Spinal cord (tissue), 10 donors: ENCODE measurements around the gene PPP1R2C. TPM values are rescaled to one million over a fixed set of nuclear protein-coding genes. Genes with fewer than 3 reads are reported as not detected.
A peak's percentile ranks its signal among the peaks of the same experiment; 100 is the strongest.

ENCODE experiments used
- DNase-seq, 6 donors: peaks; one replicate each; pipeline versions ENCODE4 v3.0.0 to v3.0.0-alpha.2; 2013 to 2015; ENCODE audit warnings: low spot score in 6 of 6, low read depth in 4 of 6
- H3K27ac ChIP-seq: one replicate; pipeline ENCODE4 v1.5.1; 2013; ENCODE audit warnings: low read depth, low read length, control low read depth
- H3K27me3 ChIP-seq: one replicate; pipeline ENCODE4 v1.6.1; 2013; ENCODE audit warnings: low read length; ENCODE audit not compliant: control insufficient read depth, insufficient read depth
- H3K36me3 ChIP-seq: one replicate; pipeline ENCODE4 v1.6.1; 2013; ENCODE audit warnings: low read length; ENCODE audit not compliant: control insufficient read depth, insufficient read depth
- H3K4me1 ChIP-seq: one replicate; pipeline ENCODE4 v1.6.1; 2013; ENCODE audit warnings: low read length; ENCODE audit not compliant: control insufficient read depth, insufficient read depth
- H3K4me3 ChIP-seq: one replicate; pipeline ENCODE4 v1.5.1; 2013; ENCODE audit warnings: low read depth, low read length, control low read depth
- H3K9me3 ChIP-seq: one replicate; pipeline ENCODE4 v1.6.1; 2013; ENCODE audit warnings: low read length; ENCODE audit not compliant: control insufficient read depth, insufficient read depth
- WGBS: methylation state at CpG from one replicate; pipeline ENCODE4 v1.1.5; 2013; ENCODE audit warnings: missing lambda C conversion rate; ENCODE audit not compliant: insufficient coverage; 5-methylcytosine and 5-hydroxymethylcytosine counted together
- polyA plus RNA-seq, 2 donors: library from polyadenylated mRNA; unstranded; fragments of 120-200 nt; gene quantifications; one replicate each; pipeline ENCODE4 v1.2.1, GENCODE V29; 2013; ENCODE audit not compliant: insufficient read length in 2 of 2
- total RNA-seq, 2 donors: library from RNA; depleted of rRNA in 1 of 2; stranded (reverse); fragments of 120-200 nt in 1 of 2; fragments of >200 nt in 1 of 2; gene quantifications; one replicate each; pipeline versions ENCODE4 v1.2.3 to v1.2.4, GENCODE V29; 2013 to 2014
- donor health status: healthy.

Gene PPP1R2C
- total and polyA plus RNA-seq, 4 donors = not detected

DNA sequence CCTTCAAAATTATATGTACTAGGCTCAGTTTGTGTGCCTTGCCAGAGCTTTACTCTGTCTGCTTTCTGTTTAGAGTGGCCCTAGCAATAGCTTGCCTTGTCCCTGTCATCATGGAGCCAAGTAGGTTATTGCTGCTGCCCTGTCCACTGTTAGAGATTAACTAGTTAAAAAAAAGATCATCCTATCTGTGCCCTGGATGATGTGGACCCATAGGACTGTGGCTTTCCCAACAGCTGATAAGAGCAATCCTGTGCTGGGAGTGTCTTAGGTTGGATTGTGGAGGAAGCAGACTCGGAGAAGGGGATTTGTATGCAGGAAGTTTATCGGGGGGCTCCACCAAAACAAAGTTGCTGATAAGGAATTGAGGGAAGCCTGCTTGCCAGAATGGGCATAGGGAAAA, 23.8 kb downstream of the PPP1R2C start:
- Histone ChIP-seq H3K4me1 (no peaks in the 10 kb centered on the region), H3K4me3 (no peak overlapping the region), H3K36me3 (no peaks in the 10 kb centered on the region), H3K27ac (no peak overlapping the region), H3K27me3 (peaks cover 6% of the 10 kb centered on the region), H3K9me3 (peaks cover 1% of the 10 kb centered on the region)
- WGBS = 67% methylated on average over 1 of the region's 2 CpGs
- no peak for DNase-seq

- peak in 1 of 6 donors; percentile 16 for DNase-seq
- Histone ChIP-seq H3K36me3 (no peaks in the 10 kb centered on the region), H3K27ac (no peak overlapping the region), H3K4me1 (no peaks in the 10 kb centered on the region), H3K27me3 (peaks cover 6% of the 10 kb centered on the region), H3K4me3 (no peak overlapping the region), H3K9me3 (peaks cover 1% of the 10 kb centered on the region)
- WGBS = 50% methylated on average over 1 of the region's 4 CpGs
Measured at GRCh38 chrX:42752730-42753129, 25.2 kb downstream of the PPP1R2C start.

GRCh38 chrX:42751573-42751972, 26.4 kb downstream of the PPP1R2C start:
- WGBS = 100% methylated on average over 1 of the region's 3 CpGs
- no peaks in the 10 kb centered on the region for H3K4me1 ChIP-seq
- peaks cover 1% of the 10 kb centered on the region for H3K9me3 ChIP-seq
- H3K36me3 ChIP-seq = no peaks in the 10 kb centered on the region
- DNase-seq = no peak
- no peak overlapping the region for H3K27ac ChIP-seq
- no peak overlapping the region for H3K4me3 ChIP-seq
- peaks cover 6% of the 10 kb centered on the region for H3K27me3 ChIP-seq

DNA sequence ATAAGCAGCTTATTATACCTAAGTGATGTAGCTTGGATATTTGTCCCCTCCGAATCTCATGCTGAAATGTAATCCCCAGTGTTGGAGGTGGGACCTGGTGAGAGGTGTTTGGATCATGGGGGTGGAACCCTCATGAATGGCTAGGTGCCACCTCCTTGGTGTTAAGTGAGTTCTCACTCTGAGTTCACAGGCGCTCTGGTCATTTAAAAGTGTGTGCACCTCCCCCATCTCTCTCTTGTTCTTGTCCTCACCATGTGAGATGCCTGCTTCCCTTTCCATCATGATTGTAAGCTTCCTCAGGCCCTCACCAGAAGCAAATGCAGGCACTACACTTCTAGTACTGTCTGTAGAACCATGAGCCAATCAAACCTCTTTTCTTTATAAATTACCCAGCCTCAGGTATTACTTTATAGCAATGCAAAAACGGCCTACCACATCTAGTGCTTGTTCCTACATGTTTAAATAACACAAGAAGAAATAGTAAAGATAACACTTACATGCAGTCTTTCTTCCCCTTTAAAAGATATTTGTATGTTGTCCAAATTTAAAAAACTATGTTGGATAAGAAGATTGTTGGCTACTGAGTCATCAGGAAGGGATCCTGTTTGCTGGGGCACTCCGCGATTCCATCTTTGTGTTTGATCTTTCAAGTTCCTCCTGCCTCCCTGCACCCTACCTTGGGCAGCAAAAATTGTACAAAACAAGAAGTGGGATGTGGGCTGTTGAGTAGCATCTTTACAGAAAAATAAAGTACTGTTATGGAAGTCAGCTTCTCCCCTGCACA, 29.7 kb downstream of the PPP1R2C start:
- WGBS = 45% methylated on average over 1 of the region's 5 CpGs
- no peaks in the 10 kb centered on the region for H3K36me3 ChIP-seq
- no peaks in the 10 kb centered on the region for H3K27me3 ChIP-seq
- peaks cover 1% of the 10 kb centered on the region for H3K9me3 ChIP-seq
- no peak for DNase-seq
- H3K4me1 ChIP-seq = no peaks in the 10 kb centered on the region
- H3K27ac ChIP-seq = no peak overlapping the region
- H3K4me3 ChIP-seq = no peak overlapping the region

- no peak for DNase-seq
- H3K36me3 ChIP-seq = no peaks in the 10 kb centered on the region
- H3K27me3 ChIP-seq = peaks cover 2% of the 10 kb centered on the region
- peaks cover 1% of the 10 kb centered on the region for H3K9me3 ChIP-seq
- WGBS = no CpG with 5 or more reads among the region's 2 CpGs
- H3K4me3 ChIP-seq = no peak overlapping the region
- H3K4me1 ChIP-seq = no peaks in the 10 kb centered on the region
- H3K27ac ChIP-seq = no peak overlapping the region
Measured at GRCh38 chrX:42746606-42747005, 31.4 kb downstream of the PPP1R2C start.

GRCh38 chrX:42740456-42740855, 37.5 kb downstream of the PPP1R2C start:
- no peaks in the 10 kb centered on the region for H3K36me3 ChIP-seq
- DNase-seq = no peak
- H3K9me3 ChIP-seq = no peaks in the 10 kb centered on the region
- WGBS = no CpG with 5 or more reads among the region's 1 CpG
- no peak overlapping the region for H3K4me3 ChIP-seq
- no peaks in the 10 kb centered on the region for H3K4me1 ChIP-seq
- peaks cover 2% of the 10 kb centered on the region for H3K27me3 ChIP-seq
- no peak overlapping the region for H3K27ac ChIP-seq

DNA sequence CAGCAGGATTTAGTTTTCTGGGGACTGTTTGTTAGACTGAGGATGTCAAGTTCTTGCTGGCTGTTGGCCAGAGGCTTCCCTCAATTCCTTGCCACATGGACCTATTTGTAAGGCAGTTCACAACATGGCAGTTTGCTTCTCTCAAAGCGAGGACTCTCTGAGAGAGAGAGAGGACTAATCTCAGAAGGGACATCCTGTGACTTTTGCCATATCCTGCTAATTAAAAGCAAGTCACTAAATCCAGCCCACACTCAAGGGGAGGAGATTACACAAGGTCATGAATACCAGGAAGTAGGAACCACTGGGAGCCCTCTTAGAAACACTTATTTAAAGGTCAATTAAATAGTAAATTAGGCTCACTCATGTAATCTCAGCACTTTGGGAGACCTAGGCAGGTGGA, 38.2 kb downstream of the PPP1R2C start:
- whole genome bisulfite sequencing = no CpG with 5 or more reads among the region's 1 CpG
- H3K36me3 ChIP-seq = no peaks in the 10 kb centered on the region
- no peak overlapping the region for H3K27ac ChIP-seq
- H3K4me1 ChIP-seq = no peaks in the 10 kb centered on the region
- H3K9me3 ChIP-seq = no peaks in the 10 kb centered on the region
- no peak overlapping the region for H3K4me3 ChIP-seq
- H3K27me3 ChIP-seq = peaks cover 2% of the 10 kb centered on the region
- DNase-seq = no peak

DNA sequence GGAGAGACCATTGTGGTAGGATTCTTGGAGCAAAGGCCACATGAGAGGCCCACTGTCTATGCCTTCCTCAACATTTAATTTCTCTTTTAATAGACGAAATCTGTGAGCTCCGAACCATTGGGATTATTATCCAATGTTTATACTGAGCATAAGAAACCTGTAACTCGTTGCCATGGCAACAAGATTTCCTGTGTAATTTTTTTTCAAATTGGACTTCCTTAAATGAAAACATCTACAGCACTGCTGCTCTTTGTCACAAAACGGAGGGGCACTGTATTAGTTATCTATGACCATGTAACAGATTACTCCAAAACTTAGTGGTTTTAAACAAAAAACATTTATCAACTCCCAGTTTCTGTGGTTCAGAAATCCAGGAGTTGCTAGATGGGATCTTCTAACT, 38.7 kb downstream of the PPP1R2C start:
- peak in 2 of 6 donors; percentile 21 to 77 for DNase-seq
- no CpG with 5 or more reads among the region's 4 CpGs for WGBS
- no peak overlapping the region for H3K27ac ChIP-seq
- no peaks in the 10 kb centered on the region for H3K36me3 ChIP-seq
- H3K9me3 ChIP-seq = no peaks in the 10 kb centered on the region
- H3K27me3 ChIP-seq = peaks cover 2% of the 10 kb centered on the region
- no peaks in the 10 kb centered on the region for H3K4me1 ChIP-seq
- H3K4me3 ChIP-seq = no peak overlapping the region

- DNase-seq = no peak
- WGBS = no CpG with 5 or more reads among the region's 2 CpGs
- Histone ChIP-seq H3K9me3 (no peaks in the 10 kb centered on the region), H3K4me3 (no peak overlapping the region), H3K4me1 (no peaks in the 10 kb centered on the region), H3K27me3 (peaks cover 2% of the 10 kb centered on the region), H3K27ac (no peak overlapping the region), H3K36me3 (no peaks in the 10 kb centered on the region)
Measured at GRCh38 chrX:42738552-42738951, 39.4 kb downstream of the PPP1R2C start.

GRCh38 chrX:42735250-42735649, 42.7 kb downstream of the PPP1R2C start:
- WGBS = no CpG with 5 or more reads among the region's 2 CpGs
- Histone ChIP-seq H3K27ac (no peak overlapping the region), H3K4me1 (no peaks in the 10 kb centered on the region), H3K9me3 (no peaks in the 10 kb centered on the region), H3K4me3 (no peak overlapping the region), H3K27me3 (no peaks in the 10 kb centered on the region), H3K36me3 (no peaks in the 10 kb centered on the region)
- DNase-seq = no peak
